ENCODE results near the gene PEX19. TPM values are rescaled to one million over a fixed set of nuclear protein-coding genes. Genes with fewer than 3 reads are reported as not detected.
A peak's percentile ranks its signal among the peaks of the same experiment; 100 is the strongest.

Gene PEX19
- total RNA-seq, 1 donor from 2014 or later: 68.9 TPM

- intact Hi-C loops (cut with DNase I): loop anchor here (2.0 kb wide), 1 partner anchor 23 kb away; the partner anchor contains the start of gene DCAF8
- DNase-seq (ENCODE audit: low spot score): no peak
Observed at GRCh38 chr1:160285506-160285905, 573 bp upstream of the PEX19 start.

GRCh38 chr1:160284220-160284781 lies 632 bp downstream of the PEX19 start:
- DNase-seq (ENCODE audit: low spot score): no peak
- intact Hi-C loops (cut with DNase I): loop anchor here (2.0 kb wide), 1 partner anchor 22 kb away; the partner anchor contains the start of gene DCAF8

- intact Hi-C loops (cut with DNase I): no loop called here
- DNase-seq (ENCODE audit: low spot score): no peak
Observed at GRCh38 chr1:160282807-160283206, 2.1 kb downstream of the PEX19 start.

GRCh38 chr1:160277987-160278386 lies 6.9 kb downstream of the PEX19 start:
- DNase-seq (ENCODE audit: low spot score): no peak
- intact Hi-C loops (cut with DNase I): no loop called here

- intact Hi-C loops (cut with DNase I): no loop called here
- no peak for DNase-seq (ENCODE audit: low spot score)
Observed at GRCh38 chr1:160277330-160277729, 7.6 kb downstream of the PEX19 start.

GRCh38 chr1:160271025-160271424 lies 13.9 kb downstream of the PEX19 start:
- intact Hi-C loops (cut with DNase I): no loop called here
- DNase-seq (ENCODE audit: low spot score): no peak

- no peak for DNase-seq (ENCODE audit: low spot score)
- intact Hi-C loops (cut with DNase I): no loop called here
Observed at GRCh38 chr1:160267284-160267991, 17.5 kb downstream of the PEX19 start.

- DNase-seq (ENCODE audit: low spot score): no peak
- intact Hi-C loops (cut with DNase I): no loop called here
Observed at GRCh38 chr1:160264795-160265307, 20.1 kb downstream of the PEX19 start.

- intact Hi-C loops (cut with DNase I): loop anchor here (2.0 kb wide), 2 partner anchors 23 to 81 kb away; partner anchors contain the start of genes COPA, NCSTN and PEX19
Observed at GRCh38 chr1:160261893-160262794, 22.8 kb downstream of the PEX19 start, which contains the start of gene DCAF8. TSS of gene DCAF8 (minus strand) at chr1:160262549. CDS start at chr1:160244008, 18,541 bp downstream.

GRCh38 chr1:160261556-160261892 lies 23.4 kb downstream of the PEX19 start:
- intact Hi-C loops (cut with DNase I): no loop called here

More at GRCh38 chr1:160261893-160262794, 22.8 kb downstream of the PEX19 start, which contains the start of gene DCAF8:
- peak; percentile 99 for DNase-seq (ENCODE audit: low spot score)

GRCh38 chr1:160260406-160261382 lies 24.2 kb downstream of the PEX19 start:
- intact Hi-C loops (cut with DNase I): no loop called here
- DNase-seq (ENCODE audit: low spot score): no peak

More at GRCh38 chr1:160261556-160261892, 23.4 kb downstream of the PEX19 start:
- DNase-seq (ENCODE audit: low spot score): no peak

GRCh38 chr1:160258177-160258798 lies 26.6 kb downstream of the PEX19 start:
- intact Hi-C loops (cut with DNase I): no loop called here
- no peak for DNase-seq (ENCODE audit: low spot score)

GRCh38 chr1:160257411-160258015 lies 27.4 kb downstream of the PEX19 start:
- DNase-seq (ENCODE audit: low spot score): no peak
- intact Hi-C loops (cut with DNase I): no loop called here

GRCh38 chr1:160256396-160257046 lies 28.4 kb downstream of the PEX19 start:
- no peak for DNase-seq (ENCODE audit: low spot score)
- intact Hi-C loops (cut with DNase I): no loop called here

GRCh38 chr1:160255781-160256300 lies 29.1 kb downstream of the PEX19 start:
- DNase-seq (ENCODE audit: low spot score): no peak
- intact Hi-C loops (cut with DNase I): no loop called here

GRCh38 chr1:160251687-160252526 lies 33.0 kb downstream of the PEX19 start:
- intact Hi-C loops (cut with DNase I): loop anchor here (2.0 kb wide), 1 partner anchor 59 kb away; no protein-coding TSS in a partner anchor
- no peak for DNase-seq (ENCODE audit: low spot score)

Data from cardiac septum (tissue), 1 donor.